Measurements from ENCODE around the gene CEP164. TPM values are rescaled to one million over a fixed set of nuclear protein-coding genes. Genes with fewer than 3 reads are reported as not detected.

The CEP164 gene
- total RNA-seq, 1 experiment from 2014 or later: 43.7 TPM

DNA sequence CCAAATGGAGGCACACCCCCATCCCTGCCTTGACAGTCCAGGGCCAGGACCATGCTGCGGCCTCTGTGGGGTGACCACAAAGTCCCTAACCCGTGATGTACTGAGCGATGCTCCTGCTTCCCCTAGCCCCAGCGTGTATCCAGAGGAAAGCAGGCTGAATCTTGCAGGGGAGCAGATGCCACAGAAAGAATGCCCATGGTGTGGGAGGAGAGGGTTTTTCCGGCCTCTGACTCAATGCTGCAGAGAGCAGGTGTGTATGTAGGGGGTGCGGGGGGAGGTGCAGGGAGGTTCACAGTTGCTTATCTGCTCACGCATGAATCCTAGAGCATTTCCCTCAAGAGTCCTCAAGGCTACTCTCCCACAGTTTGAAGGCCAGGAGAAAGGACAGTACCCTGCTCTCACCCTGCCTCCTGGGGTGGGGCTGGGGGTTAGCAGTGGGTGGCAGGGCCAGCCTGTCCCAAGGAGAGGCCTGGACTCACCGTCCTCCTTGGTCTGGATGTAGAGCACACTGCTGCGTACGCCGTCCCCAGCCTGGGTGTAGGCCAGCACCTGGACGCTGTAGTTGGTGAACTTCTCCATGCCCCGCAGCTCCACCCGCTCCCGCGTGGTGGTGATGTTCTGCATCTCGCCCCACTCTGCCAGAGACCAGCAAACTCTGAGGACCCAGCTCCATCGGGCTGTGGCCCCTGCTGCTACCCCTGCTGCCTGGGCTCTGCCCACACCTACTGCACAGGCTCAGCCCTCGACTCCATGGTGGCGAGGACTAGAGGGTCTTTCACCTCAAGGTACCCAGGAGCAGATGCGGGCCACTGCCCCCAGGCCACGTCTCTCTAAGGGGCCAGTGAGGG is 130.8 kb downstream of the CEP164 start:
- no TSS peak for BruUV-seq (replicated peaks)
- Histone ChIP-seq H3K27me3 (ENCODE audit: low read length) (peaks cover 97% of the 10 kb centered on the region), H3K79me2 (ENCODE audit: low read length) (no peaks in the 10 kb centered on the region), H3K4me3 (ENCODE audit: low read length) (no peak overlapping the region), H3K36me3 (ENCODE audit: low read depth, low read length) (no peaks in the 10 kb centered on the region), H3K4me1 (ENCODE audit: insufficient read depth, low read length) (no peaks in the 10 kb centered on the region), H3K9me3 (ENCODE audit: low read length) (peaks cover 4% of the 10 kb centered on the region), H3K27ac (ENCODE audit: low read length) (no peak overlapping the region), H3F3A (ENCODE audit: low read length, unreplicated experiment) (no peaks in the 10 kb centered on the region), H4K20me1 (ENCODE audit: low read length) (no peaks in the 10 kb centered on the region), H3K4me2 (ENCODE audit: low read length) (no peak overlapping the region), H3K9ac (ENCODE audit: low read length) (no peak overlapping the region), H2AFZ (ENCODE audit: low read length) (no peak overlapping the region), H3K9me2 (replicated peaks; ENCODE audit: low read length) (no peaks in the 10 kb centered on the region)
- ChIA-PET POLR2A (ENCODE audit: unreplicated experiment) (no interaction called here), CTCF (no interaction called here)
- no peak for ATAC-seq
- no peak for DNase-seq
- TF ChIP-seq EZH2phosphoT487 (IDR thresholded peaks at IDR 0.05; ENCODE audit: borderline replicate concordance, low read length) (no peak), CTCF (conservative IDR thresholded peaks at IDR 0.05; ENCODE audit: low read depth, low read length) (no peak), EZH2 (IDR thresholded peaks at IDR 0.05; ENCODE audit: low read length, unreplicated experiment) (no peak)
- intact Hi-C loops (cut with micrococcal nuclease): no loop called here

DNA sequence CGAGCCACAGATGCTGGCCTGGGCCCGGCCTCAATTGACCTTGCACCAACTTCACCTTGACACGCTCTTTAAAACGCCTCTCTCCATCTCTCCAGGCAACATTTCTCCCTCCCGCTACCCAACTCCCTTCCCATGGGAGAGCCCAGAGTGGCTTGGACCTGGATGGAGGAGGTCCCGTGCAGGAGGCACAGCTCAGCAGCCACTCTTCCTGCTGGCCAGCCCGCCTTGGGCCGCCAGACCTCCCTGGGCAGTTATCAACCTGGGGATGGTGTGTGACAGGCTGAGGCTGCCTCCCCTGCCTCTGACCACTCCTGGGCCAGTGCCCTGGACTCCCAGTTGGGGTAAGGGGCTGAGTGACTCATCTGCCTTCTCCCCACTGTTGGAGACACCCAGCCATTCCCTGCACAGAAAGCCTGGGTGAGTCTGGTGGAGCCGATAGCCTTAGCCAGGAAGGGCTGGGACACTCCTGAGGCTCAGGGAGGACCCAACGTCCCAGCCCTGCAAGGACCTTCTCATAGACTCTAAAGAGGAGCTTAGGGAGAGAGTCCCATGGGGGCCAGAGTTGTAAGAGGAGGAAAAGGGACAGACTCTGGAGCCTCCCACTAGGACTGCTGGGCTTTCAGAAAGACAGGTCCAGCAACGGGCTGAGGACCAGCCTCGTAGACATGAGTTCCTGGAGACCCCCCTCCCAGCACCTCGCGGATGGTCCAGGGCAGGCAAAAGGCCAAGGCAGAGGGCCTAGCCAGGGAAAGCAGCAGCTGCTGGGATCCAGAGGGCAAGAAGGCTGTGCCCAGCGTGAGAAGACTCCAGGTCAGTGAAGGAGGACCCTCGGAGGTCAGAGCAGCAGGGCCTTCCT is 131.7 kb downstream of the CEP164 start:
- Histone ChIP-seq H2AFZ (ENCODE audit: low read length) (no peak overlapping the region), H3K4me3 (ENCODE audit: low read length) (no peak overlapping the region), H3K27ac (ENCODE audit: low read length) (no peak overlapping the region), H3K27me3 (ENCODE audit: low read length) (peaks cover 97% of the 10 kb centered on the region), H4K20me1 (ENCODE audit: low read length) (no peaks in the 10 kb centered on the region), H3K9ac (ENCODE audit: low read length) (no peak overlapping the region), H3K4me1 (ENCODE audit: insufficient read depth, low read length) (no peaks in the 10 kb centered on the region), H3K79me2 (ENCODE audit: low read length) (no peaks in the 10 kb centered on the region), H3K9me2 (replicated peaks; ENCODE audit: low read length) (no peaks in the 10 kb centered on the region), H3K4me2 (ENCODE audit: low read length) (no peak overlapping the region), H3K36me3 (ENCODE audit: low read depth, low read length) (no peaks in the 10 kb centered on the region), H3F3A (ENCODE audit: low read length, unreplicated experiment) (no peaks in the 10 kb centered on the region), H3K9me3 (ENCODE audit: low read length) (no peaks in the 10 kb centered on the region)
- ChIA-PET CTCF (no interaction called here), POLR2A (ENCODE audit: unreplicated experiment) (no interaction called here)
- BruUV-seq (replicated peaks): no TSS peak
- no peak for ATAC-seq
- intact Hi-C loops (cut with micrococcal nuclease): no loop called here
- no peak for TF ChIP-seq CTCF (conservative IDR thresholded peaks at IDR 0.05; ENCODE audit: low read depth, low read length)
- TF ChIP-seq EZH2 (IDR thresholded peaks at IDR 0.05; ENCODE audit: low read length, unreplicated experiment): no peak
- no peak for TF ChIP-seq EZH2phosphoT487 (IDR thresholded peaks at IDR 0.05; ENCODE audit: borderline replicate concordance, low read length)
- no peak for DNase-seq

DNA sequence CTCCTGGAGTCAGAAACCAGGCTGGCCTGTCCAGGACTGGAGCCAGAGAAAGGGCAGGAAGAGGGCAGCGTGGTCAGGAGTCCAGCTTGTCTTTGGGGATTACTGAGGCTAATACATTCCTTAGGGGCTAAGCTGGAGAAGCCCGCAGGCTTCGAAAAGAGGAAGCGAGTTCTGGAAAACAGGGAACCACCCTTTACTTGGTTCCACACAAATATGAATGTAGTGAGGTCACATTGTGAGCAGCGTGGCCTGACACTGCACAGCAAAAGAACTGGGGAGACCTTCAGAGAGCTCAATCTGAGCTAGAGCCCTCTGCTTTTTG is 132.3 kb downstream of the CEP164 start:
- BruUV-seq (replicated peaks): no TSS peak
- no peak overlapping the region for H2AFZ ChIP-seq (ENCODE audit: low read length)
- H3K4me3 ChIP-seq (ENCODE audit: low read length): no peak overlapping the region
- POLR2A ChIA-PET (ENCODE audit: unreplicated experiment): no interaction called here
- peaks cover 97% of the 10 kb centered on the region for H3K27me3 ChIP-seq (ENCODE audit: low read length)
- H3K27ac ChIP-seq (ENCODE audit: low read length): no peak overlapping the region
- intact Hi-C loops (cut with micrococcal nuclease): no loop called here
- CTCF ChIA-PET: no interaction called here
- no peaks in the 10 kb centered on the region for H3K79me2 ChIP-seq (ENCODE audit: low read length)
- no peak overlapping the region for H3K9ac ChIP-seq (ENCODE audit: low read length)
- H3K4me1 ChIP-seq (ENCODE audit: insufficient read depth, low read length): no peaks in the 10 kb centered on the region
- H3K9me2 ChIP-seq (replicated peaks; ENCODE audit: low read length): no peaks in the 10 kb centered on the region
- H3F3A ChIP-seq (ENCODE audit: low read length, unreplicated experiment): no peaks in the 10 kb centered on the region
- H3K4me2 ChIP-seq (ENCODE audit: low read length): no peak overlapping the region
- no peaks in the 10 kb centered on the region for H4K20me1 ChIP-seq (ENCODE audit: low read length)
- H3K36me3 ChIP-seq (ENCODE audit: low read depth, low read length): no peaks in the 10 kb centered on the region
- DNase-seq (no peak), ATAC-seq (no peak)
- no peaks in the 10 kb centered on the region for H3K9me3 ChIP-seq (ENCODE audit: low read length)
- TF ChIP-seq EZH2phosphoT487 (IDR thresholded peaks at IDR 0.05; ENCODE audit: borderline replicate concordance, low read length): no peak
- TF ChIP-seq EZH2 (IDR thresholded peaks at IDR 0.05; ENCODE audit: low read length, unreplicated experiment): no peak
- TF ChIP-seq CTCF (conservative IDR thresholded peaks at IDR 0.05; ENCODE audit: low read depth, low read length): no peak

Measured in PC-3 (cell line).